GM12872 (cell line): ENCODE results near the gene FNDC3B.

Experiments
- TF ChIP-seq, protein P1 (sequence below): IDR thresholded peaks from 3 replicates; pipeline ENCODE4 v1.5.1; 2011; ENCODE audit warnings: low read depth, mild to moderate bottlenecking, low read length, moderate library complexity; ENCODE audit not compliant: insufficient read depth

Gene FNDC3B

DNA sequence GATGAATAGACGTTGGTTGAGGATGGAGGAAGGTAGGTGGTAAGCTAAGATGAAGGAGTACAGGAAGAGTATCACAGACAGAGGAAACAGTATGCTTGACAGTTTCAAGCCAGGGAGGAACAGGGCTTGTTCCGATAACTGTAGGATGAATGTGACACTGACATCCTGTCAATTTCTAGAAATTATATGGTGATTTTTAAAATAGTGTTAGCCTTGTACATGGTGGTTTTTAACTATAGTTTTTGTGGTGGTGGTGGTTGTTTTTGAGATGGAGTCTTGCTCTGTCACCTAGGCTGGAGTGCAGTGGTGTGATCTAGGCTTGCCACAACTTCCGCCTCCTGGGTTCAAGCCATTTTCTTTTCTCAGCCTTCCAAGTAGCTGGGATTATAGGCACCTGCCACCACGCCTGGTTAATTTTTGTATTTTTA is 92.8 kb downstream of the FNDC3B start:
- TF ChIP-seq, protein P1, sequence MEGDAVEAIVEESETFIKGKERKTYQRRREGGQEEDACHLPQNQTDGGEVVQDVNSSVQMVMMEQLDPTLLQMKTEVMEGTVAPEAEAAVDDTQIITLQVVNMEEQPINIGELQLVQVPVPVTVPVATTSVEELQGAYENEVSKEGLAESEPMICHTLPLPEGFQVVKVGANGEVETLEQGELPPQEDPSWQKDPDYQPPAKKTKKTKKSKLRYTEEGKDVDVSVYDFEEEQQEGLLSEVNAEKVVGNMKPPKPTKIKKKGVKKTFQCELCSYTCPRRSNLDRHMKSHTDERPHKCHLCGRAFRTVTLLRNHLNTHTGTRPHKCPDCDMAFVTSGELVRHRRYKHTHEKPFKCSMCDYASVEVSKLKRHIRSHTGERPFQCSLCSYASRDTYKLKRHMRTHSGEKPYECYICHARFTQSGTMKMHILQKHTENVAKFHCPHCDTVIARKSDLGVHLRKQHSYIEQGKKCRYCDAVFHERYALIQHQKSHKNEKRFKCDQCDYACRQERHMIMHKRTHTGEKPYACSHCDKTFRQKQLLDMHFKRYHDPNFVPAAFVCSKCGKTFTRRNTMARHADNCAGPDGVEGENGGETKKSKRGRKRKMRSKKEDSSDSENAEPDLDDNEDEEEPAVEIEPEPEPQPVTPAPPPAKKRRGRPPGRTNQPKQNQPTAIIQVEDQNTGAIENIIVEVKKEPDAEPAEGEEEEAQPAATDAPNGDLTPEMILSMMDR, result no peak

DNA sequence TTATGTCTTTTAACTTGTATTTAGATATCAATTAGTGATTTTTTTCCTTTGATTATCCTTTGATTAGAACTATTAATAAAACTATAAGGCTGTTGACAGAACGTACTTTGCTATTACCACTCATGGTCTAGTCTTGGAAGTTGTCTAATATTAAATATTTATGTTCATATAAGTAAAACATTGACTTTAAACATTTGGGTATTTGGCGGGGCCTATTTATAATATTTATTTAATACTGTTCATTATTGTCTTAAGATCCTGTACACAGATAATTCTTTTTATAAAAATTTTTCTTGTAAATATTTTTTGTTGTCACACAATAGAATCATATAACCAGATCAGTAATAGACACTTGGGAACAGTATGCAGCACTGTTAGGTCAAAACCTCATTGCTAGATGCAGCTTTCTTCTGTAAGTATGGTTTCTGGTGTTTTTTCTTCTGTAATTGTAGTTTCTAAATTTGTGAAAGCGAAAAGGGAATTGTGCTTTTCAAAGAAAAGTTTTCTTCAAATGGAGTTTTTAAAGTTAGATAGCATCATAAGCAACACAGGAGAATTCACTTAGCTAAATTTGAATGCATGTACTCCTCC is 93.4 kb downstream of the FNDC3B start:
- TF ChIP-seq, protein P1, result no peak

DNA sequence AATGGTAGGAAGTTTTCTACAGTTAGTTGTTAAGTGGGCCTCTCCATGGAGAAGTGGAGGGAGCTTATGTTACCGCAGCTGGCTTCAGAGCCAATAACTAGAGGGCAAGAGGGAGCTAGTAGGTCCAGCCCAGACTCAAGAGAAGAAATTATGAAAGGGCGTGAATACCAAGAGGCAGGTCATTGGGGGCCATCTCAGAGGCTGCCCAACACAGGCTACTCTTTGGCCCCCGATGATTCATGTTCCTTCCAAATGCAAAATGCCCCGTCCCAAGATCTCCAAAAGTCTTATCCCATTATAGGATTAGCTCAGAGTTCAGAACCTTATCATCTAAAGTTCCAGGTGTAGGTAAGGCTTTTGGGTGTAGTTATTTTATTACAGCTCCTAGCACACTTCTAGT is 94.5 kb downstream of the FNDC3B start:
- TF ChIP-seq, protein P1, result no peak

DNA sequence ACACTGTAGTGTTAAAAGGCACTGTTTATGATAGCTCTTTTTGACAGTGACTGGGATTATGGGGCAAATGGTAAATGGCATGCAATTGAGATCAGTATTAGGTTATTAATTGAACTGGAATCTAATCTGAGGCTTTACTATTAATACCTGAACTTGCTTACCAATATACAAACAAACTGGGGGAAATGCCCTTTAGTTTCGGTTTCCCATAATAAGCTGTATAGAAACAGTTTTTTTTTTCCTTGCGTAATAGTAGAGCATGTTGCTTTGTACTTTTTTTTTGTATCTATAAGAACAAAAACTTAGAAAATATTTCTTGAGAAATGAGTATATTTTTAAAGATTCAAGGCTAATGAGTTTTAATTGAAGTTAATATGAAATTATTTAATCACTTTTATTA is 95.0 kb downstream of the FNDC3B start:
- TF ChIP-seq, protein P1, result no peak

DNA sequence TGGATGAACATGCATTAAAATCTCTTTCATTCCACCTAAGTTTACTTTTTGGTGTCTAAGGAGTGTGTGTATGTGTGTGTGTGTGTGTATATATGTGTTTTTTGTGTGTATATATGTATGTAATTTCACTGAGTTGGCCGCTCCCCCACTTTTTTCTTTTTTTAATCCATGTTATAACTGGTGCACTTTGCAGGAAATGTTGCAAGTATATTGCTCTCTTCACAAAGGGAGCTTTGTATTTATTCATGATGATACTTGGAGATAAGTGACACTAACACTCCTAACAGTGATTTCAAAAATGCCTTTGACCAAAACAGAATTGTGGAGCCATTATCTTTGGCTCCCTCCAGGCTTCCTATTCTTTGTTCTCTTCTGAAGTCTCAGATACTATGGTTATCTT is 95.8 kb downstream of the FNDC3B start:
- TF ChIP-seq, protein P1, result no peak

DNA sequence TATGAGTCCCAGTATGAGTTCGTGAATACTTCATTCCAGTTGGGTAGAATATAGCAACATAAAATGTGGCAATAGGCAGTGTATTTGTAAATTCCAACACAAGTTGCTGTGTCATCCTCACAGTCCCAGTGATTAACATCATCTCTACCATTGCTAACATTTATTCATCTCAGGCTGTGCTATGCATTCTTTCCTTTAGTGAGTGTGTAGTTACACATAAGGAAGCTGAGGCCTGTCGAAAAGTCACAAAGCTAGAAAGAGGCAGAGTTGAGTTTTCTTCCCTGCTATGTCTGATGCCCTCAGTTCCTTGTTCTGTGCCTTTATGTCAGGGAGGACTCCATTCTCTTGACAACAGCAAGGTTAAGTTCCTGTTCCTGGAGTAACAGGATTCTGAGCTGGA is 96.4 kb downstream of the FNDC3B start:
- TF ChIP-seq, protein P1, result no peak

DNA sequence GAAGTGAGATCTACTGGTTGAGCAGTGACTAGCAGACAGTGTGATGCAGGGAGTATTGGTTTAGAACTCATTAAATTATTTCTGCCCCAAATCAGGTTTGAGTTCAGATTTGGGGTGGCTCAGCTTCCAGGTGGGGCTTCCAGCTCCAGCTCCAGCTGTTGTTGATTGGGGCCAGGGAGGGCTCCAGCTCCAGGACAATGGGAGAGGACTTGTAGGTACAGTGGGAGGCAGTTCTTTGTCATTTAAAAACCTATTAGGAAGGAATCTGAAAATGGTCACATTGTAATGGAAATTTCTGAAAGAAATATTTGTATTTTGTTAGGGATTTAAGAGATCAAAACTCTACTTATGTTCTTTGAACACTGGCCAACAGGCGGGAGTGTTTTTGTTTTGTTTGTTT is 97.0 kb downstream of the FNDC3B start:
- TF ChIP-seq, protein P1, result no peak
